Liver (tissue), 9 donors: ENCODE measurements around the gene RARB. TPM values are rescaled to one million over a fixed set of nuclear protein-coding genes. Genes with fewer than 3 reads are reported as not detected.

Experiments
- DNase-seq: peaks from one replicate; pipeline ENCODE4 v3.0.0-alpha.2; 2017; ENCODE audit warnings: low spot score
- H3K27ac ChIP-seq, 2 donors: one replicate each; pipeline ENCODE4 v1.7.0; 2013; ENCODE audit warnings: inconsistent platforms in 2 of 2, low read length in 2 of 2, control low read depth in 1 of 2, low read depth in 1 of 2, mild to moderate bottlenecking in 1 of 2
- H3K27me3 ChIP-seq, 4 donors: one replicate each; pipeline versions ENCODE4 v1.6.1 to v1.7.0; 2013; ENCODE audit warnings: low read length in 3 of 4, inconsistent platforms in 1 of 4, mild to moderate bottlenecking in 1 of 4, moderate library complexity in 1 of 4; ENCODE audit not compliant: control insufficient read depth in 4 of 4, insufficient read depth in 4 of 4
- H3K36me3 ChIP-seq, 4 donors: one replicate each; pipeline versions ENCODE4 v1.6.1 to v1.7.0; 2013; ENCODE audit warnings: low read length in 3 of 4, mild to moderate bottlenecking in 3 of 4, low read depth in 1 of 4, moderate library complexity in 1 of 4; ENCODE audit not compliant: control insufficient read depth in 4 of 4, insufficient read depth in 3 of 4
- H3K4me1 ChIP-seq, 4 donors: one replicate each; pipeline versions ENCODE4 v1.6.1 to v1.7.0; 2013; ENCODE audit warnings: low read length in 3 of 4, mild to moderate bottlenecking in 3 of 4, moderate library complexity in 1 of 4; ENCODE audit not compliant: control insufficient read depth in 4 of 4, insufficient read depth in 4 of 4
- H3K4me3 ChIP-seq, 3 donors: one replicate each; pipeline versions ENCODE4 v1.6.1 to v1.7.0; 2013; ENCODE audit warnings: low read length in 3 of 3, control low read depth in 1 of 3, low read depth in 1 of 3, mild to moderate bottlenecking in 1 of 3
- H3K9ac ChIP-seq, 2 donors: one replicate each; pipeline ENCODE4 v1.7.0; 2013; ENCODE audit warnings: low read length in 2 of 2, mild to moderate bottlenecking in 2 of 2, moderate library complexity in 2 of 2, control low read depth in 1 of 2, low read depth in 1 of 2
- H3K9me3 ChIP-seq, 4 donors: one replicate each; pipeline versions ENCODE4 v1.6.1 to v1.7.0; 2013; ENCODE audit warnings: low read length in 3 of 4; ENCODE audit not compliant: control insufficient read depth in 4 of 4
- ATF3 ChIP-seq: IDR thresholded peaks from 2 replicates; pipeline ENCODE4 v1.6.1; 2016; ENCODE audit warnings: antibody characterized with exemption
- CTCF ChIP-seq: fragments of 150-350 bp; IDR thresholded peaks from 2 replicates; pipeline ENCODE4 v1.5.1; 2017; ENCODE audit warnings: improper control_type of control experiment, low read depth, low read length; ENCODE audit not compliant: missing input control
- EGR1 ChIP-seq, 2 donors: IDR thresholded peaks; 2 replicates each; pipeline ENCODE4 v1.6.1; 2016 to 2018; ENCODE audit warnings: antibody characterized with exemption in 2 of 2, low read depth in 2 of 2
- FOXA2 ChIP-seq: IDR thresholded peaks from 2 replicates; pipeline ENCODE4 v1.6.1; 2016; ENCODE audit warnings: antibody characterized with exemption
- GABPA ChIP-seq, 2 donors: IDR thresholded peaks in 1 of 2; conservative IDR thresholded peaks in 1 of 2; 2 replicates each; pipeline ENCODE4 v1.6.1; 2016; ENCODE audit warnings: antibody characterized with exemption in 2 of 2, mild to moderate bottlenecking in 1 of 2, moderate library complexity in 1 of 2
- HNF4A ChIP-seq, 2 donors: conservative IDR thresholded peaks; 2 replicates each; pipeline ENCODE4 v1.6.1; 2016; ENCODE audit warnings: antibody characterized with exemption in 2 of 2, mild to moderate bottlenecking in 2 of 2
- HNF4G ChIP-seq: IDR thresholded peaks from 2 replicates; pipeline ENCODE4 v1.6.1; 2016; ENCODE audit warnings: antibody characterized with exemption
- JUND ChIP-seq, 2 donors: IDR thresholded peaks; 2 replicates each; pipeline ENCODE4 v1.6.1; 2016; ENCODE audit warnings: antibody characterized with exemption in 2 of 2
- MAX ChIP-seq: IDR thresholded peaks from 2 replicates; pipeline ENCODE4 v1.6.1; 2016; ENCODE audit warnings: antibody characterized with exemption
- NR2F2 ChIP-seq: IDR thresholded peaks from 2 replicates; pipeline ENCODE4 v1.6.1; 2016; ENCODE audit warnings: antibody characterized with exemption
- RAD21 ChIP-seq, 2 donors: IDR thresholded peaks; 2 replicates each; pipeline ENCODE4 v1.6.1; 2016; ENCODE audit warnings: antibody characterized with exemption in 2 of 2, mild to moderate bottlenecking in 2 of 2
- REST ChIP-seq: IDR thresholded peaks from 2 replicates; pipeline ENCODE4 v1.6.1; 2016; ENCODE audit warnings: antibody characterized with exemption, mild to moderate bottlenecking
- SP1 ChIP-seq: IDR thresholded peaks from 2 replicates; pipeline ENCODE4 v1.6.1; 2018; ENCODE audit warnings: antibody characterized with exemption, mild to moderate bottlenecking
- TAF1 ChIP-seq: conservative IDR thresholded peaks from 2 replicates; pipeline ENCODE4 v1.6.1; 2016; ENCODE audit warnings: antibody characterized with exemption, mild to moderate bottlenecking
- YY1 ChIP-seq: IDR thresholded peaks from 2 replicates; pipeline ENCODE4 v1.6.1; 2016; ENCODE audit warnings: antibody characterized with exemption, mild to moderate bottlenecking
- ZBTB33 ChIP-seq: IDR thresholded peaks from 2 replicates; pipeline ENCODE4 v1.6.1; 2016; ENCODE audit warnings: antibody characterized with exemption
- WGBS: extraction: QIAGEN DNeasy Blood & Tissue Kit; methylation state at CpG from one replicate; pipeline ENCODE4 v1.1.7; 2013; 5-methylcytosine and 5-hydroxymethylcytosine counted together
- polyA plus RNA-seq, 2 donors: library from polyadenylated mRNA; stranded (reverse) in 1 of 2; unstranded in 1 of 2; fragments of 200-250 nt in 1 of 2; fragments of >200 nt in 1 of 2; fragmentation: Nextera tagmentation in 1 of 2; extraction: Ambion mirVana in 1 of 2; gene quantifications; one replicate each; pipeline versions ENCODE4 v1.2.1 to v1.2.3, GENCODE V29; 2013 to 2015
- total RNA-seq, 2 donors: library from RNA; depleted of rRNA; stranded (reverse); fragments of >200 nt; gene quantifications; one replicate each; pipeline ENCODE4 v1.2.3, GENCODE V29; 2014
- donor health status: healthy.
- donor health status: healthy.
- donor health status: healthy.
- donor health status: healthy.
- donor health status: healthy.

RARB gene
- total and polyA plus RNA-seq, 4 donors: 2.1 to 3.3 (median 2.3) TPM

- H3K27ac ChIP-seq: no peak overlapping the region
- peaks cover 0 to under 1% (median 0%) of the 10 kb centered on the region in 4 donors for H3K36me3 ChIP-seq
- H3K27me3 ChIP-seq: no peaks in the 10 kb centered on the region
- no peaks in the 10 kb centered on the region for H3K4me1 ChIP-seq
- TF ChIP-seq EGR1 (IDR thresholded peaks at IDR 0.05; ENCODE audit: low read depth in 2 of 2) (no peak), TAF1 (no peak), ZBTB33 (no peak), SP1 (no peak), NR2F2 (no peak), REST (no peak), MAX (no peak), JUND (IDR thresholded peaks at IDR 0.05) (no peak), YY1 (no peak), RAD21 (IDR thresholded peaks at IDR 0.05) (no peak), FOXA2 (no peak), GABPA (IDR thresholded peaks at IDR 0.05 in 1 of 2, conservative IDR thresholded peaks at IDR 0.05 in 1 of 2) (no peak), HNF4A (conservative IDR thresholded peaks at IDR 0.05) (no peak), ATF3 (no peak), CTCF (no peak), HNF4G (no peak)
- no peaks in the 10 kb centered on the region for H3K9me3 ChIP-seq
- no peak overlapping the region for H3K9ac ChIP-seq
- H3K4me3 ChIP-seq: no peak overlapping the region
- WGBS: 95% methylated on average over 12 of the region's 12 CpGs
- DNase-seq: no peak
Observed at GRCh38 chr3:25575001-25575400, 146.9 kb downstream of the RARB start.

- DNase-seq: no peak
- H3K27me3 ChIP-seq: no peaks in the 10 kb centered on the region
- no peak for TF ChIP-seq GABPA (IDR thresholded peaks at IDR 0.05 in 1 of 2, conservative IDR thresholded peaks at IDR 0.05 in 1 of 2)
- H3K9me3 ChIP-seq: no peaks in the 10 kb centered on the region
- no peak overlapping the region for H3K9ac ChIP-seq
- H3K4me1 ChIP-seq: no peaks in the 10 kb centered on the region
- H3K4me3 ChIP-seq: no peak overlapping the region
- no peaks in the 10 kb centered on the region for H3K36me3 ChIP-seq
- 83% methylated on average over 4 of the region's 4 CpGs for WGBS
- H3K27ac ChIP-seq: no peak overlapping the region
Observed at GRCh38 chr3:25576146-25576545, 148.1 kb downstream of the RARB start.
